ENCODE data around the gene CDC7.

DNA sequence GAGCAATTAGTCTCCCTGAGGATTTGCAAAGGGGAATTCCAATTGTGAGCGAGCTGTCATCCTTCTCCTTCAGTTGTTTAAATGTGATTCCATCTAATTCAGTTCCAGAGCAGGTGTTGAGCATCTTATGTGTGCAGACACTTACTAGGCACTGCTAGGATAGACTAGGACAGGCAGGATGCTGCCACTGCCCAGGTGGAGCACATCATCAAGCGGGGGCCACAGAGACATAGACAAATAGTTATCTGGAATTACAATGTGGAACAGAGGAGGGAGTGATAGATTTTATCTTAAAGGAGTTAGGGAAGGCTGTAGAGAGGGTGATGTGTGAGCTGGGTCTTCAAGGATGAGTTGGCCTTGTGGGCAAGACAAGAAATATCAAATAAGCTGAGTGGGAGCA is 55.9 kb downstream of the CDC7 start:
- no peak for TF ChIP-seq ZFX (IDR thresholded peaks at IDR 0.05)
- TF ChIP-seq, protein P1, sequence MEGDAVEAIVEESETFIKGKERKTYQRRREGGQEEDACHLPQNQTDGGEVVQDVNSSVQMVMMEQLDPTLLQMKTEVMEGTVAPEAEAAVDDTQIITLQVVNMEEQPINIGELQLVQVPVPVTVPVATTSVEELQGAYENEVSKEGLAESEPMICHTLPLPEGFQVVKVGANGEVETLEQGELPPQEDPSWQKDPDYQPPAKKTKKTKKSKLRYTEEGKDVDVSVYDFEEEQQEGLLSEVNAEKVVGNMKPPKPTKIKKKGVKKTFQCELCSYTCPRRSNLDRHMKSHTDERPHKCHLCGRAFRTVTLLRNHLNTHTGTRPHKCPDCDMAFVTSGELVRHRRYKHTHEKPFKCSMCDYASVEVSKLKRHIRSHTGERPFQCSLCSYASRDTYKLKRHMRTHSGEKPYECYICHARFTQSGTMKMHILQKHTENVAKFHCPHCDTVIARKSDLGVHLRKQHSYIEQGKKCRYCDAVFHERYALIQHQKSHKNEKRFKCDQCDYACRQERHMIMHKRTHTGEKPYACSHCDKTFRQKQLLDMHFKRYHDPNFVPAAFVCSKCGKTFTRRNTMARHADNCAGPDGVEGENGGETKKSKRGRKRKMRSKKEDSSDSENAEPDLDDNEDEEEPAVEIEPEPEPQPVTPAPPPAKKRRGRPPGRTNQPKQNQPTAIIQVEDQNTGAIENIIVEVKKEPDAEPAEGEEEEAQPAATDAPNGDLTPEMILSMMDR (conservative IDR thresholded peaks at IDR 0.05) = no peak
